Right lobe of liver (tissue), 4 donors: ENCODE results near the gene MYO15A.

ENCODE experiments used
- CTCF ChIP-seq, 4 donors: fragments of 200-600 bp in 3 of 4; fragments of 450-650 bp in 1 of 4; IDR thresholded peaks; one replicate each; pipeline versions ENCODE4 v1.5.1 to v1.8.0; 2016 to 2022; ENCODE audit warnings: antibody characterized with exemption in 4 of 4, mild to moderate bottlenecking in 2 of 4
- POLR2A ChIP-seq: fragments of 450-650 bp; IDR thresholded peaks from one replicate; pipeline ENCODE4 v1.6.1; 2017; ENCODE audit warnings: antibody characterized with exemption, mild to moderate bottlenecking
- donor health status: DM: no; HTN: no; CAD: no.
- donor health status: DM: no; HTN: no; CAD: no.
- donor health status: DM: no; HTN: yes; CAD: no.

- no peak for TF ChIP-seq CTCF (IDR thresholded peaks at IDR 0.05)
- no peak for TF ChIP-seq POLR2A
Measured at GRCh38 chr17:18213666-18214270, 105.2 kb downstream of the MYO15A start.
